GM04504 (cell line): Measurements from ENCODE around the gene CADM2.
A peak's percentile ranks its signal among the peaks of the same experiment; 100 is the strongest.
"Not testable (repeated sequence)": the region's sequence is repeated elsewhere in the genome, so short reads cannot be mapped to it uniquely, and the experiment has no call there.

ENCODE experiments used
- DNase-seq: peaks from one replicate; pipeline ENCODE4 v3.0.0-alpha.2; 2012; ENCODE audit warnings: low read depth

The CADM2 gene

DNA sequence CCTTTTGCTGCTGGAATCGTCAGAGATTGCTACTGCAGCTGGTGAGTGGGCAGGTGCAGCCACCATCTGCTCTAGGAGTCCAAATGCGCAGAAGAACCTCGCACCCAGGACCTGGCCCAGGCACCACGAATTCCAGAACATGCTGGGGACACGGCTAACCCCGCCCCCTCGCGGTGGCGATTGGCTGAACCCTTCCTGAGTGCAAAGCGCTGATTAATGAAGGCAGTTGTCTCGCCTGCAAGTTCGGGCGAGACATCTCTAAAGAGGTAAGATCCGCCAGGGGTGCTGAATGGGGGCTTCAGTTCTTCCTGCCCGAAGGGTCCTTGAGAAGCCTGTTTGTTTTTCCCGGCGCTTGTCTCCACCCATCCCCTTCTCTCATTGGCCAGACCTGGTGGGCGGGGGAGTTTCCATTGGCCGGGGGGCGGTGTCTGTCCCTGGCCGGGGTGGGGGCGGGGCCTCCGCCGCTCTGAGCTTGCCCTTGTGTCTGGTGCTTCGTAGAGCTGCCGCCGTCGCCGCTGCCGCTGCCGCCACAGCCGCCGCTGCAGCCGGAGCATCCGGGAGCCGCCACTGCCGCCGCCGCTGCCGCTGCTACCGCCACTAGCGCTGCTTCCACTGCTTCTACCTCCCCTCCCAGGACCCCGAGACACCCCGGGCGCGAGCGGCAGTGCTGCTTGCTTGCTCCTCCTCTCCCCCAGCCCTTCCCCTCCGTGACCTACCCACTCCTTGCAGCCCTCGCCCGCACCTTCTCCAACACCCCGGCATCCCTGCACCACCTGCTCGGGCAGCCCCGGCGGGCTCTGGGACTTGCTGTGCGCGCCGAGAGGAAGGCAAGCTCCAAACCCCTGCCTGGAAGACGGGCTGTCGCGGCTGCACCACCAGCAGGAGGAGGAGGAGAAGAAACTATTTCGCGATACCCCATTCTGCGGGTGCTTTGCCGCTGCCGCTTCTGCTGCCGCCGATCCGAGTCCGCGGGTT lies at the start of gene CADM2:
CADM2 (plus strand) TSS at position 495 of the 975 bp plus-strand sequence.
- peak; percentile 38 for DNase-seq

DNA sequence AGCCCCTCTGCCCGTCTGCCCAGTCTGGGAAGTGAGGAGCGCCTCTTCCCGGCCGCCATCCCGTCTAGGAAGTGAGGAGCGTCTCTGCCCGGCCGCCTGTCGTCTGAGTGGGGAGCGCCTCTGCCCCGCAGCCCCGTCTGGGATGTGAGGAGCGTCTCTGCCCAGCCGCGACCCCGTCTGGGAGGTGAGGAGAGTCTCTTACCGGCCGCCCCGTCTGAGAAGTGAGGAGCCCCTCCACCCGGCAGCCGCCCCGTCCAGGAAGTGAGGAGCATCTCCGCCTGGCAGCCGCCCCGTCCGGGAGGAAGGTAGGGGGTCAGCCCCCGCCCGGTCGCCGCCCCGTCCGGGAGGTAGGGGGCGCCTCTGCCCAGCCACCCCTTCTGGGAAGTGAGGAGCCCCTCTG lies 40.2 kb upstream of the CADM2 start:
- DNase-seq: not testable (repeated sequence)

DNA sequence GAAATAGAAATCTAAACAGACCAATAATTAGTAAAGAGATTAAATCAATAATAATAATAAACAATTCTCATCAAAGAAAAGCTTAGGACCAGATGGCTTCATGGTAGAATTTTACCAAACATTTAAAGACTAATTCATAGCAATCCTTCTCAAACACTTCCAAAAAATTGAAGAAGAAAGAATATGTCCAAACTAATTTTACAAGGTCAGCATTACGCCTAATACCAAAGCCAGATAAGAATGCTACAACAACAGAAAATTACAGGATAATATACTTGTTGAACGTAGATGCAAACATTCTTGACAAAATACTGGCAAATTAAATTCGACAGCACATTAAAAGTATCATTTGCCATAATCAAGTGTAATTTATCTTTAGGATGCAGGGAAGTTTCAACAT lies 36.1 kb upstream of the CADM2 start:
- no peak for DNase-seq

DNA sequence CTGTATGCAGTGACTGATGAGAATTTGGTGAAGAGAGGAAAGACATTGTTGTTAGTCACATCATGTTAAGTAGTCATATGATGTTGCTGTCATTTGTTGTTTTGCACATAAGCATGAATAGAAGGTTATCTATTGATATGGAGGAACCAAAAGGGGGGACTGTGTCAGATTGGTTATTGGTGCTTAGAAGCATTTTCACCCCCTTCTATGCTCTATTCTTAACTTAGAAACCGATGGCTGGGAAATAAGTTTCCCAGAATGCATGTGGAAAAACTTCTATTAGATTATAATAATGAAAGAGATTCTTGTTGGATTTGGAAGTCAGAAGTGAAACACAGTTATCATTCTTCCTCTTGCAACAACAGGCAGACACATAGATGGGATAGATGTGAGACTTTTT lies 33.2 kb upstream of the CADM2 start:
- DNase-seq: no peak

DNA sequence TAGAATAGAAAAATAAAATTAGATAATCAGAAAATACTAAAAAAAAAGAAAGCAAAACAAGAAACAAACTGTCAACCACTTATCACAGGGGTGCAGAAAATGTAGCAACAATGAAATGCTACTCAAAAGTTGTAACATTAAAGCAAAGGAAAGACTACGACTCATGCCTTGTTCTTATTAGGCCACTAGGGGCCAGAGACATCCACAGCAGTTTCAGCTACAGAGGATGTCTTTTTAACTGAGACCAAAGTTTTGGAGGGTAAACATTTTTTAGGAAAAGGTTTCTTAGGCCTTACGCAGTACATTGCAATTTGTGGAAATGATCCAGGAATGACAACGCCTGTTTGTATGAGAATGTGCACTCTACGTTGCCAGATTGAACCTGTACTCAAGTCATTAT lies 15.4 kb upstream of the CADM2 start:
- no peak for DNase-seq

DNA sequence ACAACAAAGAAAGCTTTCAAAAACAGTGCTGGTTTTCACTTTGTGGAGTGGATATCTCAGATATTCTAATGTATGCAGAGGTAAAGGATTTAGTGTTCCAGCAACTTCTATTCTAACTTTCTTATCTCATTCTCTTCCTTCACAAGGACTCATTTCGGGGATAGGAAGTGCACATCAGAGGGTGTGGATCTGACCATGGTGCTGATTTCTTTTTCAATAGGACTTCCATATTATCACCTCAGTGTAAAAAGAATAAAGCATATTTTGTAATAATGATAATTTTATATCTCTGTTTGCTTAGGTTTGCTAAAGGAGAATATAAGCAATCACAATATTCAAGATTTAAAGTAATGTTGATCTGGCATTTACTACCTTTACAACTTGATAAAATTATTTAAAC lies 12.5 kb upstream of the CADM2 start:
- DNase-seq: no peak

DNA sequence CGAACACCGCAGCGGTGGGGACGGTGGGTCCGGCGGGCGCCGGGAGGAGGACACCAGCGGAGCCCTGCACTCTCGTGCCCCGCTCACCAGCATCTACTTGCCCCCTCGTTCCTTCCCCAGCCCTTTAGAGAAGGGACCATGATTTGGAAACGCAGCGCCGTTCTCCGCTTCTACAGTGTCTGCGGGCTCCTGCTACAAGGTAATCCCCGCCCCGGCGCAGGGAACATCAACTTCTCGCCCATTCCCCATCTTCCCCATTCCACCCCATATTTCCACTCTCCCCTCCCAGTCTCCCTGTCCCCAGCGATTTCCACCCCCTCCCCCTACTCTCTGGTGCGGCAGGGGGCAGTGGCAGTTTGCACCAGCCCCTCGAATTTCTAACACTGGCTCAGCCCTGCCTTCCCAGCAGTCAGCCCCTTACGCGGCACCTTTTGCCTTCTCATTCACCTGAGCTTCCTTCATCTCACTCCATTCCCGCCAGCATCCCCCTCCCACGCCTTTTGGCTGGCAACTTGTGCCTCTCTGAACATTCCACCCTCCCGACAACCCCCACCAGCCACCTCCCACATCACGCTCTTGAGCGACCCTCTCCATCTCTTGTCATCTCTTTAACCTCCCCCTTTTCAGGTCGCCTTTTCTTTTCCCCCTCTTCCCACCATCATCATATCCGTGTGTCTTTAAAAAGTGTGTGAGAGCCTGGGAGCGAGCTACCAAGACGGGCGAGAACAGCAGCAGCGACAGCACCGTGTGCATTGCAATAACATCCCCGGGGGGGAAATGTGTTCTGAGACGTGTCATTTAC lies 882 bp downstream of the CADM2 start:
- no peak for DNase-seq

DNA sequence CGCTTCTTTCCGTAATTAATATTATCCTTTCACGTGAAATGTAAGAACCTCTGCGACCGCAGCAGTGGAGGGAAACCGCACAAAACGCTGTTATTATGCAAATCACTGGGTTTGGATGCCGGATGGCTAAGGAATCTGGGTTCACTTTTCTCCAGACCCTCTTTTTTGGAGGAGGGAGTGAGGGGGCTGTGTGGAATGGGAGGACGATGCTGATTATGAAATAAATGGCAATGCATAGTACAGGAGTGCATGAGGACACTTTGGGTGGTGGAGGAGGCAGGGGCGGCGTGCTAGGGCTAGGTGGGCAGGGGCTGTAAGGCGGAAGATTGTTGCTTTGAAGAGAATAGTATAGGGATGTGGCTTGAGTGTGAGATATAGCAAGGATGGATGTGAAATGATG lies 1.8 kb downstream of the CADM2 start:
- DNase-seq: no peak

DNA sequence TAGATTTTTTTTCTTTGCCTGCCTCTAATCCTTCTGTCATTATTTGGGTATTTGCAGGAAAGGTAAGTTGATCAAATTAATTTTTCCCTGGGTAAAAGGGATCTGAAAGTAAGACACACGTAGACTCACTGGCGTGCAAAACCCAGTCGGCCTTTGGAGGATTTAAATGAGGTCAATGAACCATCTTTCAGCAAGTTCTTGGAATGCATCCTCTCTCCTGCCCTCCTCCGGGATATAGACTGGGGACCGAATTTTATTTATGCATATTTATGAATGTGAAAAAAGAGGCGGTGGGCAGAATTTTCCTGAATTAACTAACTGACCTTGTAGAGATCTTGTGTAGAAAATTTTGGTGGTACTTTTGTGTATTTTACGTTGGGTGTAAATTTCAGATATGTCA lies 2.2 kb downstream of the CADM2 start:
- no peak for DNase-seq

DNA sequence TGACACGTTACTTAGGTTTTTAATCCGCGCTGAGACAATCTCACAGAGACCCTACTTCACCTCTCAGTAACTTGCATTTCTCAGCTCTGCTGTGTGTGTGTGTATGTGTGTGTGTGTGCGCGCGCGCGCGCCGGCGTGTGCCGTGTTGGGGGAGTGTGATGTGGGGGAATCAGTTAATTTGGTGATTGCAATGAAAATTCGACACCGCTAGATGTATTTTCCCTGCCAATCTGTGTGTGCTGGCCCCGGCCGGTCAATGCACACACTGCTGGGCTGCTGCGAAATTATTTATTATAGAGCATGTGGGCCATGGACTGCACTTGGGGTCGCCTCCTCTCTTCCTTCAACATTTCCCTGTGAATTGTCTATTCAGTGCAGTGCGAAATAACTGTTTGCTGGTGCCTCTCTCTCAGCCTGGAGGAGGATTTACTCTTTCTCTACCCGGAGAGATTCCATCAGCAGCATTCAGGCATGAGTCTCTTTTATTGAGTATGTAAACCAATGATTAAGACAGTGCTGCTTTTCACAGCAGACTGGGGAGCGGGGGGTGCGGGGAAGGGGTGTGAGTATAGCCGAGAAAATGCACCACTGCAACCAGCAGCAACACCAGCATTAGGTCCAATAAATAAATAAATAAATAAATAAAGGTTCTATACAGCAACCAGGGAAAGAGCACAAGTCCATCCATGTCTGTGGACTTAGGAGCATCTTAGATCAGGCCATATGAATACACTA lies 2.9 kb downstream of the CADM2 start:
- DNase-seq: no peak

DNA sequence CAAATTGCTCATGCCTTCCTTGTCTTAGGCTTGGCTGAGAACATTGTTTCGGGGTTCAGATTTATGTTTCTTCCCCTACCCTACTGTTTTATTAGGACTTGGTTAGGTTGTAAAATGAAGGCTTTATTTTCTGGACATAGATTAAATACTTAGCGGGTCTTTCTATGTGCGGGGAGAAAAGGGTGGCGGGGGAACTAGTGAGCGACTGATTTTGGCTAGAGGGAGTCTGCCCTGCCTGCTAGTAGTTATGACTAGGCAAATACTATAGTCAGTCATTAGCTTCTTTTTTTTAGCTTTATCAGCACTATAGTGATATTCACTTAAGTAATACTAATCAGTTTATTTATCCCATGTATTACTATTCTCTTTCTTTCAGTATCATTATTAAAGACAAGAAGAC lies 3.6 kb downstream of the CADM2 start:
- no peak for DNase-seq

DNA sequence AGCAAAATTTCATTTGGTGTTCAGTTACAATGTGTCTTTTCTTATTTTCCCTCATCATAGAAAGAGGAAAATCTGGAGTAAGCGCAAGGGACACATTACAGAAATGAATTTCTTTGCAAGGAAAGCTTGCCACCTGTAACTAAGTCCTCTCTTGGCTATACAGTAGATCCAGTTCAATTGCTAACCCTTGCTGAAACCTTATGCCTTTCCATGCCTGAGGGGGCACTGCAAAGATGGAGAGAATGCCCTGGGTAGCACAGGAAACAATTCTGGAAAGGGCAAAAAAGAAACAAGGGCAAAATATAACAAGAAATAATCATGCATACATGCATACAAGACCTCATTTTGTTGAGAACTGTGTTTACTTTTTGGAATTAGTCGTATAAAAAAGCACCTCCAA lies 4.3 kb downstream of the CADM2 start:
- DNase-seq: no peak

DNA sequence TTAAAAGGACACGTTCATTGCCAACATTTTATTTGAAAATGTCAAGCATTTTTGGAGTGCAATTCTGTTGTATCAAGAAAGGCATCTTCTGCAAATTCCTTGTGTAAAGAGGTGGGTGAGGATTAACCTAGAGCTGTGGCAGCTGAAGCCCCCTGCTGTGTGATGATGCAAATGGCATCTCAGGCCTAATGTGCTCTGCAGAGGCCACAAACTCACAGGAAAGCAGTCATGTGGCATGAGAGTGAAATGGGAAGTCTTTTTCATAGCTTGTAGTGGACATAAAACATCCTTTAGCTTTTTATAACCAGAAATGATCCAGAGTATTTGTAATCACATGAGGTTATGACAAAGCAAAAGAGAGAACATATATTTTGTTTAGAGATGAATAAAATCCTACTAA lies 6.4 kb downstream of the CADM2 start:
- no peak for DNase-seq

DNA sequence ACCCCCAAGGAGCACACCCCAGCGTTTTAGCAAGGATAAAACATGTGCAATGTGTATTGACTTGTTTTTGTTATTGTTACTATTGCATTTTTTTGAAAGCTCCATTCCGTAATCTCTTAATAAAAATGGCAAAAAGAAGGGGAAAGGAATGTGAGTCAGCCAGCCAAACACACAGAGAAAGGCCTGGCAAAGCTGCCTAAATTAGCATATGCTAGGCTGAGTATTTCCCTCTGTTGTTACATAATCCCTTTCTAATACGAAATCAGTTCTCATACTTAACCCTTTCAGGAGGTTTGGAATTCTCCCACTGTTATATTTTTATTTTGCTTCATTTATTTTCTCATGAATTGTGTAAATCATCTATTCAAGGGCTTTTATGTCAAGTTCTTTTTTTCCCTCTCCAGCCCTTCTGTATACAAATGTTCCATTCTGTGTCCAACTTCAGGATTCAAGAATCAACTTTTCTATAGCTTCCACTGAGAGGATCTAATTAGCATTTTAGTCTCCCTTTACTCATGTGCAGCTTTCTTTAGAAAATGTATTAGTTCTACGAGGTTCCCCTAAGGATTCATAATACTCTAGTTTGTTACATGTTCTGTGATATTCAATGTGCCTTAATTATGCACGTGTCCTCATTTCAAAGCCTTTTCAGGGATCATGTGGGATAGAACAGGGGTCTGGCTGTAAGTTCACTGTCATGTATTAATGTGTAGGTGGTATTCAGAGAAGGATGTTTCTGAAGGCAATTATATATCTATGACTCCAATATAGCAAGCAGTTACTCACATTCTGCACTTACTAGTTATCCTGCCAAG lies 9.2 kb downstream of the CADM2 start:
- DNase-seq: no peak

DNA sequence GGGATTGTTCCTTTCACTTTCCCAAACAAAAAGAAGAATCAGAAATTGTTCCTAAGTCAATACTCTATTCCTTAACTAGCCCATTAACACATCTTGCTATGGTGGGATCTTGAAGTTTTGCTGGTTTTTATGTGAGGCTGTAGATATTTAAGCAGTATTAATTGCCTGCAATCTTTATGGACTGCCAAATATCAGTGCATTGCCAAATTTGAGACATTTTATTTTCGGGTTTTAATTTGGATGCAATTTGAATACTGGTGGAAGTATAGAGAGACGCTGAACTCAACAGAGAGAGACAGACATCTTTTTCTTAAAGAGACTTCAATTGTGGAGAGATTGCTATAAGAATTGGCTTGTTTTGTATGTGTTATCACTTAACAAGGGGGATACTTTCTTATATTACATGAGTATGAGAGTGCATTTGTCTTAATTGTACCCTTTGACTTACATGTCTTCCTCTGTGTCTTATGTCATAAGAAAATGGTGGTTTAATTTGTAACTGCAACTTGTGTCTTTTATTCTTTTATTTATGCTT lies 10.0 kb downstream of the CADM2 start:
- DNase-seq: no peak

DNA sequence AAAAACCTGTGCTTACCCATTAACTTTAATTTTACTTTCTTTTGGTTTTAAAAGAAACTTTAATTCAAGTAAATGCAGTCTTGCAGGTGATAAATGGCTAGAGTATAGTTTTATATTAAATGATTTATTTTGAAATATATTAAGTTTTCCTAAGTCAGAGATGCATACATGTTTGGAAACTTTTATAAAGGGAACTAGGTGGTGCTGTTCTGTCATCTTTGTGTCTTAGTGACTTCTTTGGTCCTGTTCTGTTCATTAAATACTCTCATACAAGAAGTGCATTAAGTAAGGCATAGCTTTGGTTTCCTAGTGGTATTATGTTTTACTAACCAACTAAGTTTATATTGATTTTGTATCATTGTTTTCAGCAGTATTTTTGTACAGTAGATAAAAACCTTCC lies 15.6 kb downstream of the CADM2 start:
- DNase-seq: no peak

DNA sequence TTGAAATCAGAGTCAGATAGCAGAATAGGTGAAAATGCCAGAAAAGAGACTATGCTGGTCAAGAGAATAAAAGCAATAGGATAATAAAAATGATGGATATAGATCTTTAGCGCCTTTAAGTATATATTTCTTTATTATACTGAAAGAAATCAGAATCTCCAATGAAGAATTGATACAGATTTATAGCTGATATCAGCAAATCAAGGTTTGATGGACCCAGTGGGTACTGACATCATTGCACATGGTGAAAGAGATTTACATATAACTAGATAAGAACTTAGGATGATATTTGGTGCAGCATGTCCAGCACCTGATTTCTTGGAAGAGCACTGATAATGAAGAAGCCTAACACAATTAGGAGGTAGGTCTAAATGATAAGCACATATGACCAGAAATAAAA lies 18.2 kb downstream of the CADM2 start:
- DNase-seq: no peak

DNA sequence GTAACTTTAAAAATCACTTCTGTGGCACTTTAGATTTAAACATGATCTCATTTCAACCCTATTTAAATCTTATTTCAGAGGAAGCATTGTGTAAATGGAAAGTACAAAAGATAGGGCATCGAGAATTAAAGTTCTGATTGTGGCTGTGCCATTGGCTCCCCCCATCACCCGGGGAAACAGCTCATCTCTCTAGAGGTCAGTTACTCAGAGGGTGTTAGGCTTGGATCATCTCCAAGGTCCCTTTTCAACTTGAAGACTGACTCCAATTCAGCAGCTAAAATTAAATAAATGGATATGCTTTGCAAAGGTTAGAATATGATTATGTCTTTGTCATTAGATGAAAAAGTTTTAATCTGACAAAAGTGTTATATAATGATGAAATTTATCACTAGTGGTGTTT lies 20.1 kb downstream of the CADM2 start:
- DNase-seq: no peak

DNA sequence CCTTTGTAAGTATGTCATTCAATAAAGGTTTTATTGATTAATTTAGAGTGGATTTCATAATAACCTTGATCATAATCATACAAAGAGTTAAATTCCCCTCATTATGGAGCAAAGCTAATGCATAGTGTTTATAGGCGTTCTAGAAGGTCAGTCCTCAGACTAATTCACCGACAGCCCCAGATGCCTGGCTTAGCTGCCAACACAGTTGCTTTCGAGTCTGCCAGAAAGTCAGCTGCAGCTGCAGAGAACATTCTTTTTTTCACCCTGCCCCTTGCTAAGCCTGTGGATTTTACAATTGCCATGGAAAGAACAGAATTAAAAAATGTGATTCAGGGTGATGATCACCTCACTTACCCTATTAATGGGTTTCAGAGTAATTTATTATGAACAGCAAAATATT lies 21.2 kb downstream of the CADM2 start:
- DNase-seq: no peak

DNA sequence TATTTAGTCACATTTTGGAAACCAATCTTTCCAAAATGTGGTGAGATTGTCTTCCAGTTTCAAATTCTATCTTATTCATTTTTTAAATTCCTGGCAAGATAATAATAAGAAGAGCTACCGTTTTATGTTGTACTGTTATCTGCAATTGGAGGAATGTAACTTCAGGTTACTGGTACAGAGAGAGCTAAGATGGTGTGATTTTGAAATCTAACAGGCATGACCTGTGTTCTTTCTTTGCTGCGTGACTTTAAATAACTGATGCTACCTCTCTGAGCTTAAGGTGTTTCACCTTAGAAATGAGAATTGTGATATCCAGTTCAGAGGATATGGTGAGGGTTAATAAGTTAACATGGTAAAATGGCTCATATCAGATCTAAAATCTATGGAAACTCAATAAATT lies 21.7 kb downstream of the CADM2 start:
- no peak for DNase-seq

DNA sequence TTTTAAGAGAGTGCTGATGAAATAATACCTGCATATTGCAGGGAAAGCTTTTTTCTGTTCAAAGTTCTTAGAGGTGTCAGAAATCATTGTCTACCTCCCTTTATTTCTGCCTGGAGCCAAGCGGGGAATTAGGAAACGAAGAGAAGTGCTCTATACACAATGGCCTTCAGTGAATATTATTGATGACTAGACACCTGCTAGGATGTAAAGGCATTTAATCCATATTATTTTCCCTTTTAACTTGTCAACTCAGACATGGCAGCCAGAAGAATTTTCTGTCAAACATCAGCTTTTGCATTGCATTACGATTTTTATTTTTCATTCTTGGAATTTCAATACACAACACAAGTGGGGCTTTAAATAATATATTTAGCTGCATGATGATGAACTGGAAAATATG lies 24.7 kb downstream of the CADM2 start:
- DNase-seq: no peak
